Stimulated activated CD8-positive, alpha-beta memory T cell treated with anti-CD3 and anti-CD28 coated beads, Interleukin-4, amount 100 ng/mL, for 48 hours (primary cell): ENCODE data around the gene USP9X.
"Not testable (repeated sequence)": the region's sequence is repeated elsewhere in the genome, so short reads cannot be mapped to it uniquely, and the experiment has no call there.

Experiments
- DNase-seq: peaks from one replicate; pipeline ENCODE4 v3.0.0-alpha.2; 2020

The USP9X gene

DNA sequence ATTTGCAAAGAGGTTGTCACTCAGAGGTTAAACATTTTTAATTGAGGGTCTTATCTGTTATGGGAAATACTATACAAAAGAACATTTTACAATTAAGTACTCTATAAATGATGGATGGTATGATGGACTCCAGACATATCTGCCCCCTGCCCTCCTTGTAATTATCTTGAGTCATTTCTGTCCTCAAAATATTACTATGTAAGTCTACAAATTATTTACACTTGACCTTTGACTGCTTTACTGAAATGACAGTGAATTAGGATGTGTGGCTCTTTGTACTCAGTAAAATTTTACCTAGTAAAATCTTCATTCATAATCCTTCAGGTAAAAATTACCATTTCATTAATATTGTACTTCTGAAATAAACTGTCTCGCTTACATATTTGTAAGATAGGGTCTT lies 46.5 kb downstream of the USP9X start:
- DNase-seq, result no peak

DNA sequence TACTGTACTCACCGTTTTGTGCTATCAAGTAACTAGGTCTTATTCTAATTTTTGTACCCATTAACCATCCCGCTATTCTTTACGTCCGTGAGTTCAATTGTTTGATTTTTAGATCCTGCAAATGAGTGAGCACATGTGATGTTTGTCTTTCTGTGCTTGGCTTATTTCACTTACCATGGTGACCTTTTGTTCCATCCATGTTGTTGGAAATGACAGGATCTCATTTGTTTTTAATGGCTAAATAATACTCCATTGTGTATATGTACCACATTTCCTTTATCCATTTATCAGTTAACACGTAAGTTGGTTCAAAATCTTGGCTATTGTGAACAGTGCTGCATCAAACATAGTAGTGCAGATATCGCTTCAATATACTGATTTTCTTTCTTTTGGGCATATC lies 48.3 kb downstream of the USP9X start:
- no peak for DNase-seq

DNA sequence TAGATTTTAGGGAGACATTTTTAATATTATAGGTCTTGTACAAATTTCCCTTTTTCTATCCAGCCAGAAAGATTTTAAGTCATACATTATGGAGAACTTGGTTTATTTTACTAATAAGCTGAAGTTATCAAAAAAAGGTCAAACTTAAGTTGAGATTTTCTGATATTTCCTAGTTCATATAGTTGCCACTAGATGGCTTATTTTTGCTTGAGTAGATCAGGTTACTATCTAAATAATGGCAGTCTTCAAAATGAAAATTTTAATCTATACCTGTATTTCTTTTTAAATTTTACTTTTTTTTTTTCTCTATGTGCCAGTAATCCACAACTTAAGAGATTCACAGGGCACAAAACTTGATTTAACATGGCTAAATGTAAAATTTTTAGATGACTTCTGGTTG lies 52.3 kb downstream of the USP9X start:
- DNase-seq, result no peak

DNA sequence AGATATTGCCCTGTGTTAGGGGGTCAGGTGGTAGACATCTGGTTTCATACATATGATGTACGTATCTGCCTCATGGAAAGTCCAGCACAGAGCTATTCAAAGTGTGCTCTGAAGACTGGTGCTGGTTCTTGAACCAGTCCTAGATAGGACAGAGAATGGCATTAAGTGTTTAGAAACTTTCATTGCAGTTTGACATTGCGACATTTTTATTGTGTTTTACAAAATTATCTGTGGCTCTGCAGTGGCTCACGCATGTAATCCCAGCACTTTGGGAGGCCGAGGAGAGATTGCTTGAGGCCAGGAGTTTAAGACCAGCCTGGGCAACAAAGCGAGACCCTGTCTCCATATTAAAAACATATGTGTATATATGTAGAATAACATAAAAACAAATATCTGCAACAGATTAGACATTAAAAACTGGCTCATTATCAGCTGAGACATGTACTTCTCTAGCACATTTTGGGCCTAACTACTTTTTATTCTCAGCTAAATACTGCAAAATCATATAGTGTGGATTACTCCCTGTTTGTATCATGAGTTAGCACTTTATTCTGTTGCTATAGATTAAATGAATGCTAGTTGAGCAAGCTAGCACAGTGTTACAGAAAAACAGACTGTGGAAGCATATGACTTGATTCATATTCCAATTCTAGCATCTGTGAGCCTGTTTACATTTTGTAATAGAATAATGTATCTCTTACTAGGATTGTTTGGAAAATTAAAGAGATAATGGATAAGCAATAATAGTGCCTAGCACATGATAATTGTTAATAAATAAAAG lies 57.1 kb downstream of the USP9X start:
- no peak for DNase-seq

DNA sequence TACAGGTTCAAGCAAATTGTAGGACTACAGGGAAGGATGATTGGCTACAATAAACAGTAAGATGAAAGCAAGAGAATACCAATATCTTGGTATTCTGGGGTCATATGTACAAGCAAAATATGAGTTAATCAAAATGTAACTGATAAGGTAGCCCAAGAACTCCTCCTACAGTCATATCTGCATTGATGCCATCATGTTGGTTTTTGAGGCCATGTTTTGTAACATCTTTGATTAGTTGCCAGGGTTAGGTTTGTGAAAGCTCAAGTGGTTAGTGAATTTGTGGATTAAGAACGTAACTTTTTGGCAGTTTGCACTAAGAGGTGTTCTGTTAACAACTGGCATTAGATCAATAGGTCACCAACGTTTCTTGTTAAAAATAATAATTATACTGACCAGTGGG lies 59.6 kb downstream of the USP9X start:
- no peak for DNase-seq

DNA sequence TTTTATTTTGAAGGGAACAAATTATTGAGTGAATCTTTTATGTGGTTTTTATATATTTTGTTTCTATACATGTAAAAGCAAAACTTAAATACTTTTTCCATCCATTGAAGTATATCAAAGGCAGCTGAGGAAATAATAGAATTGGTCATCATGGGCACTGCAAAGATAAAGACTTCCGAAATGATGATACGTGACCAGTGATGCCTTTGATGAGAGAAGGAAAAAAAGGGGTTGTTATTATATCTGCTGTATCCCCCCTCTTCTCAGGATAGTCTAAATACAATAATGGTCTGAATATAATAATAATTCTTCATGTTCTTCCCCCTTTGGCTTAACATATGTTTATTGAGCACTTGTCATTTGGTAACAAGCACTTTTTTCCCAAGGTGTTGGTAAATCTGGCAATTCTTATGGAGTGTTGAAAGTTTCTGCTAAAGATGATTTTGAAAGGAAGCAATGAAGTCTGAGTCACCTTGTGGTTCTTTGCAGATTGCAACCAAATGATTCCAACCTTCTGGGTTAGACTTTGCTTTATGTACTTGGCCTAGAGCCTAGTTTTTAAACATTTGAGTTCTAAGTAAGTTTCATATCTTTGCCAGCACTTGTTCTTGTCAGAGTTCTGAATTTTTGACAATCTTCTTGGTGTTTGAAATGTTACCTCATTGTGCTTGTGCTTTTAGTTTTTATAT lies 60.8 kb downstream of the USP9X start:
- DNase-seq, result no peak

DNA sequence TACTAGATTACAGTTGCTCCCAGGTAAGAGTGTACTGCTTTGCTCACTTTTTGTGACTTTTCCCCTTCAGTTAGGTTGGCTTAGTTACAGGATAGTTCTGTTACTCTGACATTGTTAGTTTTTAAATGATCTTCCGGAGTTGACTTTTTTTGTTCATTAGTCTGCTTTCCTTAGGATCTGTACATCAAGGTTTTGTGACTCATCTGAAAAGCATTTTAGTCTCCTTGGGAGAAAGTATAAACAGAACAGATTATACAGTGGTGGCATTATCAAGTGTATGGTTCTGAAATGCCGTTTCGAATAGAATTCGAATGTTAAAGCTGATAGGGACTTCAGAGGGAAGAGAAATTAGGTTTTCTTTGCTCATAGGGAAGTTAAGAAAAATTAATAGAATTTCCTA lies 63.3 kb downstream of the USP9X start:
- no peak for DNase-seq

DNA sequence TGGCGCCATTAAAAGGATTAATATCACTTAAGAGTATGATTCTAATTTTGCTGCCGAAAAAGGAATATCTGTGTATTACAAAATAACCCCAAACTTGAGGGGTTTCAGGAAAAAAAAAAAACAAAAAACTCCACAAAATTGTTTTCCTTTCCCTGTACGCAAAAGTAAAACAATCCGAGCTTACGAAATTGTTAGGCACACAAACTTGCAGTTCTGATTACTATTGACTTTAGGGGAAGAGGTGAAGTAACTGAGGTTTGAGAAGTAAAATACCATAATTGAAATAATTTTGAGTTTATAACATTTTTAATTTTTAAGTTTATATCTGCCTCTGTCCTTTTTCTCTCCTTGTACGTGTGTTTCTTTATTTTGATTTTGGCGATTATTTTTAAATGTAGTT lies 64.8 kb downstream of the USP9X start:
- DNase-seq, result no peak

DNA sequence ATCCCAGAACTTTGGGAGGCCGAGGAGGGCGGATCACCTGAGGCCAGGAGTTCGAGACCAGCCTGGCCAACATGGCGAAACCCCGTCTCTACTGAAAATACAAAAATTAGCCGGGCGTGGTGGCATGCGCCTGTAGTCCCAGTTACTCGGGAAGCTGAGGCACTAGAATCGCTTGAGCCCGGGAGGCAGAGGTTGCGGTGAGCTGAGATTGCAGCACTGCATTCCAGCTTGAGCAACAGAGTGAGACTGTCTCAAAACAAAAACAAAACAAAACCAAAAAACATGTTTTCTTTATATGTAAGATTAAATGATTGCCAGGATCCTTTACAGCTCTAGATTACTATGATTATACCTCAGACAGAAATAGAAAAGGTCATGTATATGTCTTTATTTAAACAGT lies 66.5 kb downstream of the USP9X start:
- DNase-seq, result not testable (repeated sequence)

DNA sequence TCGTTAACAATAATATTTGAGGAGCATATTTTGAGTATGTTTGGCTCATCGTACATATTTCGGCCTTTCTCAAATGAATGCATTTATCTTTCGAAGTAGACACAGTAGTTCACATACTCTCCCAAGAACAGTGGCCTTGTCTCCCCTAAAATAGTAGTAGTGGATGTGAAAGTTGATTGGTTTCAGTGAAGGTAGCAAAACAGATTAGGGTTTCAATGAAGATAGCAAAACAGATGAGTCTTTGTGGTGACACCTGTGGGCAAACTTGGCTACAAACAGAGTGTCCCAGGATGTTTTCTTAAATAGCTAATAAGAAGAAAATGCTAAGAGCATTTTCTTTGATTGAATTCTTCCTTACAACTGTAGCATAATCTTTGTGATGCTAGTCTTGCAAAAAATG lies 67.0 kb downstream of the USP9X start:
- no peak for DNase-seq

DNA sequence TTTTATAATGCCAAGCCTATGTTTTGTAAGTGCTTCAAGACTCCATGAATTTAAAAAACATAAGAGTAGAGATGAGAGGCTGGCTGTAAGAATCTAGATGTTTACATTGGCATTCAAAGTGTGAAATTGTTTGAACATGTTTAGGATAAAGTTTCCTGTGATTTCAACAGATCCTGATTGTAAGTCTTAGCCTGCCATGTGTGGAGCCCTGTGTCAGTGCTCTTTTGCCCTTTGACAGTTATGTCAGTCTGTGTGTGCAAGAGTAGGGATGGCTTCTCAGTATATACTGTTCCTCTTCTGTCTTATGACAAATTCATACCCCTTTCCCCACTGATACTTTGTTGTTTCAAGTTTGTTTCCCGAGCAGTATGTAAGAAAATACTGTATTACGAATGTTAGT lies 68.2 kb downstream of the USP9X start:
- DNase-seq, result no peak

DNA sequence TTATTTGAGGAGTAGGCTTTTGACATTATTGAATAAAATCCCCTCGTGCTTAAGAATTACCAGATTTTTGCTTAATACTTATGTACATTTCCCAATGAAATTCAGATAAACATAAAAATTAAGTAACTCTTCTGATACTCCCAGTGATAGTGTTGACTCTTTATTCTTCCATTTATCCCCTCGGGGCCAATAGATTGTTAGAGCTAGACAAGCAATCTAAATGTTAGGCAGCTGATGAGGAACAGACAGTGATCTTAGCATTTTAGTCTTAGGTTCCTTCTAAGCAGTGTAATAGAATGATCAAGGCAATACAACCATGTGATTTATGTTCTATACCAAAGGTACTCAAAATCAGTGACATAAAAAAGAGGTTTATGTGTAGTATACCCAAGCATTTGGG lies 68.7 kb downstream of the USP9X start:
- DNase-seq, result no peak

DNA sequence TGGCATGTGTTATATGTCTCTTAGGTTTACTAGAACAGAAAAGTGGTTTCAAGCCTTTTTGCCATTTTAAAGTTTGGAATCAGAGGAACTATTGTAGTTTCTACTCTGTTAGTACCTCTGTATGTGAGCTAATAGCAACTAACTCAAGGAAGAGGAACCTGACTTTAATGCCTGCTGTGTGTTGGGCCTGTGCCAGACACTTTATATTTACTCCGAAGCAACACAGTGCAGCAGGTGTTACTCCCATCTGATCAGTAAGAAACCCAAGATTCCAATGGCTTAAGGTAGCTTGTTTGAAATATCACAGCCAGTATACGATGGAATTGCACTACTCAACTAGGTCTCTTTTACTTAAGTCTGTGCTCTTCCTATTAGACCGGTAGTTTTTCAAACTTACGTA lies 79.2 kb downstream of the USP9X start:
- no peak for DNase-seq

DNA sequence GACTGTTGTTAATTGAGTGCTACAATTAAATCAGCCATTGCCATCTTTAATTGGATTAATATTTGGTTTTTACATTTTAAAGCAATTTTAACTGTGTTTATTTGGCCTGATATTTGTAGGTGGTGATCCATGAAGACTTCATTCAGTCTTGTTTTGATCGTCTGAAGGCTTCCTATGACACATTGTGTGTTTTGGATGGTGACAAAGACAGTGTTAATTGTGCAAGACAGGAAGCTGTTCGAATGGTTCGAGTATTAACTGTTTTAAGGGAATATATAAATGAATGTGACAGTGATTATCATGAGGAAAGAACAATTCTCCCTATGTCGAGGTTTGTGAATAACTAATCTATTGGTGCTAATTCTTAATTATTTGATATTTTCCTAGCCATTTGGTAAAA lies 82.6 kb downstream of the USP9X start:
- DNase-seq, result no peak

DNA sequence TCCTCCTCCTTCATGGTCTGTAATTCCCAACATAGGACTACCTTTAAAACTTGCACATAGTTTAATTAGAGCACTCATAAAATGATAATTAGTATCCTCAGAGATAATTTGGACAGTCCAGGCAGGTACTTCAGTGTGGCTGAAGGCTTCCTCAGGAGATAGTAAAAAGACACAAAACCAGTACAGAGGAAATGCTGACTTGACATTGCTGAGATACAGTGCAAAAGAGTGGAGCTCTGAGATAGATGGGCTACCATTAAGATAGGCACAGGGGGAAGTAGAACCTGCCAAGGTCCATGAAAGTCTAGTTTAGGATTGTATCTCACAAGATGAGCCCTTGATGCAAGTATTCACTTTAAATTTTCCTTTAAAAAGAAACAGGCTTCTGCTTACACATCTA lies 91.0 kb downstream of the USP9X start:
- no peak for DNase-seq

DNA sequence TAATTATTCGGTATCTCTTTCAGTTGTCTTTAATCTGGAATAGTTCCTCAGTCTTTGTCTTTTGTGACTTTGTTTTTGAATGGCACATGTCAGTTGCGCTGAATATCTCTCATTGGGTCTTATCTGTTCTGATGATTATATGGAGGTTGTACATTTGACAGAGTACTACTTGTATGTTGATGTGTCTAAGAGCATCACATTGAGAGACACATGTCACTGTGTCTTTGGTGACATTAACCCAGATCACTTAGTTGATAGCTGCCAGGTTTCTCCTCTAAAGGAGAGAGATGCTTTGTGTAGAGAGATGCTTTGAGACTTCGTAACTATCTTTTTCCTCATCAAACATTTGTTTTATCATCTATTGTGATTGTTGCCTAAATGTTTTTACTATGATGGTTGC lies 92.1 kb downstream of the USP9X start:
- DNase-seq, result no peak

DNA sequence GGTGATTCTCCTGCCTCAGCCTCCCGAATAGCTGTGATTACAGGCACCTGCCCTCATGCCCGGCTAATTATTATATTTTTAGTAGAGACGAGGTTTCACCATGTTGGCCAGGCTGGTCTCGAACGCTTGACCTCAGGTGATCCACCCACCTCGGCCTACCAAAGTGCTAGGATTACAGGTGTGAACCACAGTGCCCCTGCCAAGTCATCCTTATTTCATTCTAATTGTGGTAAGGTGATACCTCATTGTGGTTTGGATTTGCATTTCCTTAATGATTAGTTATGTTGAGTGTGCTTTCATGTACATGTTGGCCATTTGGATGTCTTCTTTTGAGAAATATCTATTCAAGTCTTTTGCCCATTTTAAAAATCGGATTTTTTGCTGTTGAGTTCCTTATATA lies 93.0 kb downstream of the USP9X start:
- DNase-seq, result no peak

DNA sequence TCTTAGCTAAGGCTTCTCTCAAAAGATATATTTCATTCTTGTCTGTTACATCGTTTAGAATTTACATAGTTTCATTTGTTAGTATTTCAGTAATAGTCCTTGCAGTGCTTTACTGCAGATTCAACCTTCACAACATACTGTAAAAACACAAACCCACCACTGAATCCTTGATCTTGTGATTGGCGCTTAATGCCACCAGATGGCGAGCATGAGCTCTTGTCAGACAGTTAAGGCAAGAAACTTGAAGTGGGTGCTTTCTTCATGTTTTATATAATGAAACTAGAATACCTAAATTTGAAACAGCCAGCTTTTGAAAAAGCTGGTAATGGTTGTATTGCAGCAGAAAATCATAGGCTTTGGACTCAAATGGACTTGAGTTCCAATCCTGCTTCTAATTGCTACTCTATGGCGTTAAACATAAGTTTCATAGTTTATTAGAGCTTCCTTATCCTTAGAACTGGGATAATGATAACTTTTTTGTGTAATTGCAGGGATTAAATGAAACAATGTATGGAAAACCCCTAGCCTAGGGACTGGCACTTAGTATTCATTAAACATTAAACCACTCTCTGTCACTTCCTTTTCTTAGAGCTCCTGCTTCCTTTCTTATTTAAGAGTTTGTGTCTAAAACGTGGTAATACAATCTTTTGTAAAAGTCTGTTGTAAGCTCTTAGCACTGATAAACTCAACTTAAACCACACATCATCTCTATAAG lies 95.1 kb downstream of the USP9X start:
- DNase-seq, result peak; percentile 40

DNA sequence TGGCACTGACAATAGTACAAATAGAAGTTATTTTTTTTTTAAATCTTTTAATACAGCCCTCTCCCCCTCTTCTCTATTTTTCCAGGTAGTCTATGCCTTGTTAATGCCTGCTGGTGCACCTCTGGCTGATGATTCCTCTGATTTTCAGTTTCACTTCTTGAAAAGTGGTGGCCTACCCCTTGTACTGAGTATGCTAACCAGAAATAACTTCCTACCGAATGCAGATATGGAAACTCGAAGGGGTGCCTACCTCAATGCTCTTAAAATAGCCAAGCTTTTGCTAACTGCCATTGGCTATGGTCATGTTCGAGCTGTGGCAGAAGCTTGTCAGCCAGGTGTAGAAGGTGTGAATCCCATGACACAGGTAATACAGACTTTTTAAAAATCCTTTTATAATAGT lies 99.1 kb downstream of the USP9X start:
- DNase-seq, result no peak

DNA sequence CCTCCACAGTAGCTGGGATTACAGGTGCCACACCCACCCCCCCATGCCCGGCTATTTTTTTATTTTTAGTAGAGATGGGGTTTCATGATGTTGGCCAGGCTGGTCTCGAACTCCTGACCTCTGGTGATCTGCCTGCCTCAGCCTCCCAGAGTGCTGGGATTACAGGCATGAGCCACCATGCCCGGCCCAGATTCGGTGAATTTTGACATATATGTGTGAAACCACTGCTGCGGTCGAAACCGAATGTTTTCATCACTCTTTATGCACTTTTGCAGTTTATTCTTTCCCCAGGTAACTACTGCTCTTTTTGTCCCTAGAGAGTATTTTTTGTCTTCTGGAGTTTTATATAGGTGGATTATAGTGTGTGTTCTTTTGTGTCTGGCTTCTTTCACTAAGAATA lies 101.7 kb downstream of the USP9X start:
- DNase-seq, result not testable (repeated sequence)

DNA sequence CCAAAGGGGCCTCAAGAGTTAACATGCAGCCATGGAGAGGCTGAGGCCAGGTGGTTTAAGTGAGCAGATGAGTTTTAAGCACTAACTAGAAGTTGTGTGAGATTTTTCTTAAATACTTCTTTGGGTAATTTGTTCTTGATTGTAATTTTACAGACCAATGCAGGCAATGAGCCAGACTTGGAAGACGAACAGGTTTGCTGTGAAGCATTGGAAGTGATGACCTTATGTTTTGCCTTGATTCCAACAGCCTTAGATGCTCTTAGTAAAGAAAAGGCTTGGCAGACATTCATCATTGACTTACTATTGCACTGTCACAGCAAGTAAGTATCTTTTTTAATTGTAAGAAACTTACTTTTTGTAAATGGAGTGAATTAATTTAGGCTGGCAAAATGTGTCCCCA lies 103.9 kb downstream of the USP9X start:
- no peak for DNase-seq

DNA sequence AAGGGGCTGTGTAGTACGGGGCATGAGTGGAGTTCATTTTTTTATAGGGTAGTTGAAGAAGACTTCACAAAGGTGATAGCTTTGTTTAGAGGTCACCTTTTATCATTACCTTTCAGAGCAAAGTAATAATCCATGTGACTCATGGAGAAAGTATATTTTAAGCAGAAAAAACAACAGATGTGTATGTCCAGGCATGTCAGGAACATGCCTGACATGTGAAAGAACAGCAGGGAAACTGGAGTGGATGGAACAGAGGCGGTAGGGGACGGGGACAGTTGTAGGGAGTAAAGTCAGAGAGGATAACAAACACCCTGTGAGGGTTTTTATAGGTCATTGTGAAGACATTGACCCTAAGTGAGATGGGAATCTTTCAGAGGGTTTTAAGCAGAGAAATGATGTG lies 107.6 kb downstream of the USP9X start:
- no peak for DNase-seq

DNA sequence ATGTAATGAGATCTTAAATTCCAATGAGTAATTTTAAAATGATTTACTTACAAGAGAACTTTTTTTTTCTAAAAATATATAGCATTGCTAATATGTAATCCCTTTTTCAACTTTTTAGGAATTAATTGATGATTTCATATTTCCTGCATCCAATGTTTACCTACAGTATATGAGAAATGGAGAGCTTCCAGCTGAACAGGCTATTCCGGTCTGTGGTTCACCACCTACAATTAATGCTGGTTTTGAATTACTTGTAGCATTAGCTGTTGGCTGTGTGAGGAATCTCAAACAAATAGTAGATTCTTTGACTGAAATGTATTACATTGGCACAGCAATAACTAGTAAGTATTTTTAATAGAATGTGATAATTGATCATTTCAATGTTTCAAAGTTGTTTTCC lies 113.2 kb downstream of the USP9X start:
- no peak for DNase-seq

DNA sequence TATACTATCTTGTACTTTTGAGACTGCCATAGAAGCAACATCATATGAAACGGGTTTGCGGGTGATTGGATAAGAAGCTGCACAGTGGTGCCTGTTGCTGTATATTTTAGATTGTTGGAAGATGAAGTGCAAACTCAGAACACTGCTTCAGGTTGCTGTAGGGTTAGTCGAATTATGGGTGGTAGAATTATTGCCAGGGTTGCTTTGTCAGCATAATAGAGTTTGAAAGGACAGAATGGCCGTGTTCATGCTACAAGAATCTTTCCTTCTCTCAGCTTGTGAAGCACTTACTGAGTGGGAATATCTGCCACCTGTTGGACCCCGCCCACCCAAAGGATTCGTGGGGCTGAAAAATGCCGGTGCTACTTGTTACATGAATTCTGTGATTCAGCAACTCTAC lies 115.5 kb downstream of the USP9X start:
- no peak for DNase-seq
